Left colon (tissue), 2 donors: ENCODE results near the gene DLG3. TPM values are rescaled to one million over a fixed set of nuclear protein-coding genes. Genes with fewer than 3 reads are reported as not detected.

Source experiments
- ATAC-seq: fragments of 200-7000 bp; cut with Tn5 transposase; one replicate; pipeline ENCODE4 v1.9.1; 2020; ENCODE audit warnings: mild to moderate bottlenecking, moderate library complexity
- DNase-seq, 2 donors: peaks; one replicate each; pipeline ENCODE4 v3.0.0-alpha.2; 2020
- intact Hi-C, 2 donors: fragments of 100-400 bp; cut with DNase I in 1 of 2; cut with micrococcal nuclease in 1 of 2; formaldehyde crosslinking; loops; one replicate each; pipeline versions ENCODE4 v1.11.2 to v1.14.0; 2022; cut with DNase I, micrococcal nuclease
- total RNA-seq, 2 donors: library from RNA; stranded (reverse); fragmentation: NEBNext Ultra II Directional; extraction: Animal tissue kit (Norgen Biotek cat#: 25700); gene quantifications; one replicate each; pipeline ENCODE4 v1.2.1, GENCODE V29; 2021
- donor health status: DM: no; HTN: no; CAD: no.
- donor health status: DM: yes; HTN: yes; CAD: no.

DLG3 gene
- total RNA-seq, 2 donors from 2014 or later = 69.6 to 88.9 TPM

DNA sequence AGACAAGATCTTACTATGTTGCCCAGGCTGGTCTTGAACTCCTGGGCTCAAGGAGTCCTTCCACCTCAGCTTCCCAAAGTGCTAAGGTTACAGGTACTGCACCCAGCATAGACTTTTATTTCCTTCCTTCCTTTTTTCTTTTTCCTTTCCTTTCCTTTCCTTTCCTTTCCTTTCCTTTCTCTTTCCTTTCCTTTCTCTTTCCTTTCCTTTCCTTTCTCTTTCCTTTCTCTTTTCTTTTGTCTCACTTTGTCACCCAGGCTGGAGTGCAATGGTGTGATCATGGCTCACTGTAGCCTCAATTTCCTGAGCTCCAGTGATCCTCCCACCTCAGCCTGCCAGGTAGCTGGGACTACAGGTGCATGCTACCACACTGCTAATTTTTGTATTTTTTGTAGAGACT is 19.4 kb downstream of the DLG3 start:
- intact Hi-C loops = no loop called here
- ATAC-seq (no peak), DNase-seq (no peak)

GRCh38 chrX:70466968-70467367 is 22.3 kb downstream of the DLG3 start:
- ATAC-seq (no peak), DNase-seq (no peak)
- intact Hi-C loops = no loop called here

DNA sequence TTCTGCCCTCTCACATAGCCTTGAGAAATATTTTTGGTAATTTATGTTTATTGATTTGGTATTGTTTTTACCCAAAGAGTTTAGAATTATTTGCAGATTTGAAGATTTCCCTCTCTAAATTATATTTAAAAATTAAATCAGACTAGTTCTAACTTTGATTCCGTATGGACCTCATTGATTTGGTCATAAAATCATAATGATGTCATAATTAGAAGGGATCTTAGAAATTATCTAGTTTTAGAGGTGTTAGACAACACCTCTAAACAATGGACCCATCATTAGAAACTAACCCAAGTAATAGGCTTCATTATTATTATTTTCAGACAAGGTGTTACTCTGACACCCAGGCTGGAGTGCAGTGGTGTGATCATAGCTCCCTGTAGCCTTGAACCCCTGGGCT is 24.1 kb downstream of the DLG3 start:
- no peak for ATAC-seq
- intact Hi-C loops = no loop called here
- no peak for DNase-seq

GRCh38 chrX:70470850-70471289 is 26.2 kb downstream of the DLG3 start:
- intact Hi-C loops = no loop called here
- no peak for ATAC-seq

GRCh38 chrX:70476166-70476933 is 31.7 kb downstream of the DLG3 start:
- DNase-seq (no peak), ATAC-seq (no peak)
- intact Hi-C loops = no loop called here

More at GRCh38 chrX:70470850-70471289, 26.2 kb downstream of the DLG3 start:
- no peak for DNase-seq

DNA sequence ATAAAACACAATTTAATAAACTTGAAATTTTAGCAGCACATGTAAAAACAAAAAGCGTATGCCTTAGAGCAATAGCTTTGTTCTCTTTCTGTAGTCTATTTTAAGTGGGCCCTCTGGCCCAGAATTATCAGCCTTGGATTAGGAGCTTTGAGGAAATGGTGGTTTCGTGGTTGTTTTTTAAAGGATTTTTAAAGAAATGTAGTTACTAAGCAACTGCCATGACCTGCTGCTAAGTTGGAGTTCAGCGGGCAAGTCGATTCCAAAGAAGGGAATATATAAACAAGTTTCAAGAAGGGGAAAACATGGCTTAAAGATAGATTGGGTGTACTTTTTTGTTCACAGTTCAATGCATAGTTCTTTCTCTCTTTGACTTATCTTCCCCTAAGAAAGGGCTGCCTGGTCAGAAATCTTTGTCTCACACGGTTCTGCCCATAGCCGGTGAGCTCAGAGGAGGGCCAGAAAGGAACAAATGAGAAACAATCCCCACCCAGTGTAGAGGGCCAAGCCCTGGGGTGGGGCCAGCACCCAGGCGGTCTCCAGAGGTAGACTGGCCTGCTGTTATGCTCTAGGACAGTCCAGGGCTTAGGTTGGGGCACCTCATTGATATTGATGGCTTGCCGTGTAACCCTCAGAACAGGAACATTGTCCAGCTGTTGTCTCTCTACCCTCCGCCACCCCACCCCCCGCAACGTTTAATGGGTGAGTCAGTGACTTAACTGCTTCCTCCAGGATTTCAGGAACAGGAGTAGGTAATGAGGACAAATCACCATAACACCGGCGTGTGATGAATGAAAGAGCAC is 32.5 kb downstream of the DLG3 start:
- DNase-seq (peak; percentile 67 to 83), ATAC-seq (peak; percentile 58)
- intact Hi-C loops = no loop called here

DNA sequence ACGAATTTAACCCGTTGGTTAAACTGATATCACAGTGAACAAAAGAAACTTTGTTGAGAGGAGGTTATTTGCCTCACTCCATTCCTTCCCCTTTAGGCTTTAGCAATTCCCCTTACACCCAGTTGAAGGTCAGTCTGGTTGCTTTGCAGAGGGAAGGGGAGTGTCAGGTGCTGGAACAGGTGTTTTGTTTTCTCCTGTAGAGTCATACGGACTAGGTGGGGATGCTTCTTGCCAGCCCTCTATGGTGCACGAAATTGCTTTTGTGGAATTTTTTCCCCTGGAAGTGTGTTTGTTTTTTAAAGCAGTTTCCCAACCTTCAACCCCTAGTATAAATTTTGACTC is 33.1 kb downstream of the DLG3 start:
- intact Hi-C loops = no loop called here
- DNase-seq (no peak), ATAC-seq (peak; percentile 25)

DNA sequence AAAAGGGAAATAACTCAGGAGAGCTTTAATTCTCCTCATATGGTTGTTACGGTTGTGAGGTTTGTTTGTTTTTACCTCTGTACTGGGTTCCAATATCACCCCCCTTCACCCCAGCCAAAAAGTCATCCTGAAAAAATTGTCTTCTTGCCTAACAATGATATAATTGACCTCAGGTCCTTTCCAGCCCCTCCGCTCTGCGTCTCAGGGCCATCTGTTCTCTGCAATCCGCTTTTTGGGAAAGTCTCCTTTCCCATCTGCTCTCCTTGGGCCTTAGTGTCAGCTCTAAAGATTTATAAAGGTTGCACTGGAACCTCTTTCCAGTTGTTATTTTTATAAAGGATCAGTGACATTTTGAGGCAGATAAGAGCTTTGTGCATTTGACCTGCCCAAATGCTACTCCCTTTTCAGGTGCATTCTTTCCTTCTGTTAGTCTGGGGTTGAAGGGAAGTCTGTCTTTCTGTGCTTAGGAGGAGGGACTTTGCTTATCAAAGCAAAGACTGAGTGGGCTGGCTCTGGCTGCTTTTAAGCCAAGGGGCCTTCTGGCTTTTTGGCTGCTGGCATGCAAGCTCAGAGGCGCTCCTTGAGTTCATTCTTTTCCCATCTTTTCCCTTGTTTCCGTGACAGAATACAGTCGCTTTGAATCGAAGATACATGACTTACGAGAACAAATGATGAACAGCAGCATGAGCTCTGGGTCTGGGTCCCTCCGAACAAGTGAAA is 34.1 kb downstream of the DLG3 start:
- ATAC-seq (no peak), DNase-seq (no peak)
- intact Hi-C loops = no loop called here

GRCh38 chrX:70479247-70479921 is 34.7 kb downstream of the DLG3 start:
- ATAC-seq (peak; percentile 60), DNase-seq (peak in 1 of 2 donors; percentile 28)
- intact Hi-C loops = no loop called here

GRCh38 chrX:70479922-70480659 is 35.5 kb downstream of the DLG3 start:
- peak; percentile 40 to 68 for DNase-seq
- ATAC-seq = peak; percentile 61
- intact Hi-C loops = no loop called here

DNA sequence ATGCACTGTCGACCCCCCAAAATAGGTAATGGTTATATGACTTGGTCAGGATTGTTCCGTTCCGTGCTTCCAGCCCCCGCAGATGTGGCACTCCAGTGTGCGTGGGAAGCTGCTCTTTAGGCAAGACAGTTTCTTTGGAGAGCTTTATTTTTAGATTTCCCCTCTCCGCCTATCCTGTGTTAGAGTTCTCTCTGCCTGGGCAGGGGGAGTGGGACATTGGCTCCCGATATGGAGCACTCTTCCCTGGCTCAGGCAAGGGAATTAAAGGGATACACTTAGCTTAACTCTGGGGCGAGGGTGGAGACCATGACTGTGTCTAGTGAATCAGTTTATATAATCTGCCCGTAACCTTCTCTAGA is 36.0 kb downstream of the DLG3 start:
- ATAC-seq = no peak
- intact Hi-C loops = no loop called here
- DNase-seq = no peak

GRCh38 chrX:70481471-70482270 is 37.0 kb downstream of the DLG3 start:
- intact Hi-C loops = no loop called here
- peak; percentile 29 for ATAC-seq
- no peak for DNase-seq

DNA sequence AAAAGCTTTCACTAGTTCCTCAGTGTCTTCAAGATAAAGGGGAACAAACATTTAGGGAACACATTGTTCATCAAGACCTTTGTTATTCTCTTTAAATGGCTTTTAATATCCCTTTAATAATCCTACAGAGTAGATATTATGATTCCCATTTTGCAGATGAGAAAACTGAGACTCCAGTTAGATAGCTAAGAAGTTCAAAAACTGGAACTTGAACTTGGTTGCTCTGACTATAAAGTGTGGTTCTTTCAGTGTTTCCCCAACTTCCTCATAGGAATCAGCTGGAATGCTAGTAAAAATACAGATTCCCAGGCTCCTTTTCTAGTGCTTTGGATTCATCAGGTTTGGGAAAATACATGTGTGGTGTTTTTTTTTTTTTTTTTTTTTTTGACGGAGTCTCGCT is 37.7 kb downstream of the DLG3 start:
- no peak for DNase-seq

DNA sequence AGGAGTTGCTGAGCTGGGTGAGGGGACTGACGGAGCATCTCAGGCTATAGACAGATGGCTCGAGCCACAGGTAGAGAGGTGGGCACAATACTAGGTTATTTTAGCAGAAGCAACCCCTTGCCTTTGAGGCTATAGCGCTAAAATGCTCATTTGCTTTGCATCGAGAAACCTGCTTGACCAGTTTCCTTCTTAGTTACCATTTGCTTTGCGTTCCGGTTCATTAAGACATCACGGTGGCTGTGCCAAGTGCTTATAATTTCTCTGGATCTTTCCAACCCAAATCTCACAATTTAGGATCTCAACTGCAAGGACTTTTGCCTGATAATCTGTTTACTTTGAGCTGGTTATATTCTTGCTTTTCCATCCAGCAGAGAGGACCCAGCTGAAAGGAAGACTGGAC is 40.8 kb downstream of the DLG3 start:
- ATAC-seq = no peak

More for the DNA sequence above, 37.7 kb downstream of the DLG3 start:
- ATAC-seq = no peak
- intact Hi-C loops = no loop called here

GRCh38 chrX:70488856-70489255 is 44.2 kb downstream of the DLG3 start:
- ATAC-seq (no peak), DNase-seq (no peak)
- intact Hi-C loops = no loop called here

More for the DNA sequence above, 40.8 kb downstream of the DLG3 start:
- DNase-seq = no peak
- intact Hi-C loops = no loop called here

DNA sequence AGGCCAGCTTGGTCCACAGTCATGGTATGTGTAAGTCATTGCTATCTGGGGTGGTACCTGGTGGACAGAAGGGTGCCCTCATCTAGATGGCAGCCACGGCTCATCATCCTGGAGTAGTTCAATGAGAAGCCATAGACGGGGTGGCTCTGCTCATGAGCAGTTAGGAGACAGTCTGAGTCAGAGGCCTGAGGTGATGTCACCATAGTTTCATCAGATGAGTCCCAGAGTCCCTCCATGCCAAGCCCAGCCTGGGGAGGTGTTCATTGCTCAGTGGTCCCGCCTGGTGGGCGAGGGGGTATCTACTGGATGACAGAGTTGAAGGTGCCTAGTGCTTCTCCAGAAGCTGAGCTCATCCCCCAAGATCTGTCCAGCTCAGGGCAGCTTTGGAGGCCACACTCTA is 49.8 kb downstream of the DLG3 start:
- intact Hi-C loops = no loop called here
- DNase-seq = no peak
- peak; percentile 30 for ATAC-seq

DNA sequence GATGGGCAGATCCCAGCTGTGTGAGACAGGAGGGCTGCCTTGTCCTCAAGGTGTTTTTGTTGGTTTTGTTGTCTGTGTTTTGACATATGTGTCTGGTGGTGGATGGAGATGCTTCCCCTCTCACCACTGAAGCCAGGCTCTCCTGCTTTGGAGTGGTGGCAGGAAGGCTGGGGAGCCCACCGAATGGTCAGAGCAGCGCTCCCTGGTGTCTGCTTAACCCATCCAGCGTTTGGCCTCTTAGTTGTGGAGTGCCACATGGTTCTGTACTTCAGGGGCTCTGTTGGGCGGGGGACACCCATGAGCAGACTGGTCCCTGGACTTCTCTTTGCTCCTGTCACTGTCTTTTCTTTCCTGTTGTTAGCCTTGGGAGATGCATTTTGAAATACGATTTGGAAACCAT is 51.9 kb downstream of the DLG3 start:
- DNase-seq (no peak), ATAC-seq (no peak)
- intact Hi-C loops = no loop called here

DNA sequence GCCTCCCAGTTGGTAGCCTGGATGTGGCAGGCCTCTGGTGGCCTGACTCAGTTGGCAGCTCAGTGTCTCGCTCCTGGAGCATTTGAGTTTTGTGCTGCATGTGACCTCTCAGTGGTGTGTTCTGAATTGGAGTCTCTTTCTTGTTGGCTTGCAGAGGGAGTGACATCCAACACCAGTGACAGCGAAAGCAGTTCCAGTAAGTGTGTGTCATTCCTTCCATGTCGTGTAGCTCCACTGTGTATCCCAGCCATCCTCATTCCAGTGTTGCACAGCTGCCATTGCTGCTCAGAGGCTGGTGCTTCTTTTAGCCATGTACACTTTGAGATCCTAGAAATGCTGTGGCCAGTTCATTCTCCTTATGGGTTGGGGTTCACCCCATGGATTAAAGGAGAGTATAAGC is 52.4 kb downstream of the DLG3 start:
- intact Hi-C loops = no loop called here
- DNase-seq (no peak), ATAC-seq (no peak)
